ENCODE measurements around the gene SERPINB3.
"Not testable (repeated sequence)": the region's sequence is repeated elsewhere in the genome, so short reads cannot be mapped to it uniquely, and the experiment has no call there.

Gene SERPINB3

GRCh38 chr18:63642668-63643356 lies 18.9 kb downstream of the SERPINB3 start:
- not testable (repeated sequence) for H4K91ac ChIP-seq (ENCODE audit: low read depth, low read length); H4K8ac ChIP-seq (ENCODE audit: low read depth, low read length); H3K9ac ChIP-seq (ENCODE audit: low read length); H2BK120ac ChIP-seq (ENCODE audit: insufficient read depth, low read length, poor library complexity); H3K4me3 ChIP-seq (ENCODE audit: low read depth, low read length); H3K4me1 ChIP-seq (ENCODE audit: control insufficient read depth in 1 of 2, insufficient read depth in 2 of 2, low read length in 2 of 2); H3K14ac ChIP-seq (ENCODE audit: low read length); H3K9me3 ChIP-seq (ENCODE audit: insufficient read depth, low read depth, low read length); H4K12ac ChIP-seq (ENCODE audit: low read depth, low read length); H3K79me1 ChIP-seq (ENCODE audit: low read length); H3K27ac ChIP-seq (ENCODE audit: low read depth, low read length); H3K79me2 ChIP-seq (ENCODE audit: control insufficient read depth, insufficient read depth, low read length, poor library complexity); H3K27me3 ChIP-seq (ENCODE audit: insufficient read depth, low read length); H3K4ac ChIP-seq (ENCODE audit: low read depth, low read length); H3K36me3 ChIP-seq (ENCODE audit: control insufficient read depth in 1 of 2, insufficient read depth in 2 of 2, low read length in 2 of 2); H2AK5ac ChIP-seq (ENCODE audit: low read length); H3K23ac ChIP-seq (ENCODE audit: low read length); H2BK5ac ChIP-seq (ENCODE audit: low read depth, low read length, poor library complexity); H3K18ac ChIP-seq (ENCODE audit: low read length); H3K4me2 ChIP-seq (ENCODE audit: low read length); H2BK12ac ChIP-seq (ENCODE audit: low read length); H2AFZ ChIP-seq (ENCODE audit: insufficient read depth, low read length, poor library complexity); DNase-seq
- WGBS (ENCODE audit: extremely low coverage, insufficient coverage, insufficient read length) = no CpG with 5 or more reads among the region's 4 CpGs

GRCh38 chr18:63641157-63641680 lies 20.5 kb downstream of the SERPINB3 start:
- no CpG with 5 or more reads among the region's 4 CpGs for WGBS (ENCODE audit: extremely low coverage, insufficient coverage, insufficient read length)
- not testable (repeated sequence) for H3K18ac ChIP-seq (ENCODE audit: low read length); H3K79me2 ChIP-seq (ENCODE audit: control insufficient read depth, insufficient read depth, low read length, poor library complexity); H4K8ac ChIP-seq (ENCODE audit: low read depth, low read length); H3K27me3 ChIP-seq (ENCODE audit: insufficient read depth, low read length); H3K4me3 ChIP-seq (ENCODE audit: low read depth, low read length); H2AK5ac ChIP-seq (ENCODE audit: low read length); H3K36me3 ChIP-seq (ENCODE audit: control insufficient read depth in 1 of 2, insufficient read depth in 2 of 2, low read length in 2 of 2); H4K12ac ChIP-seq (ENCODE audit: low read depth, low read length); DNase-seq; H3K27ac ChIP-seq (ENCODE audit: low read depth, low read length); H3K4ac ChIP-seq (ENCODE audit: low read depth, low read length); H3K14ac ChIP-seq (ENCODE audit: low read length); H2BK120ac ChIP-seq (ENCODE audit: insufficient read depth, low read length, poor library complexity); H3K9me3 ChIP-seq (ENCODE audit: insufficient read depth, low read depth, low read length); H3K9ac ChIP-seq (ENCODE audit: low read length); H3K4me1 ChIP-seq (ENCODE audit: control insufficient read depth in 1 of 2, insufficient read depth in 2 of 2, low read length in 2 of 2); H2BK5ac ChIP-seq (ENCODE audit: low read depth, low read length, poor library complexity); H2AFZ ChIP-seq (ENCODE audit: insufficient read depth, low read length, poor library complexity); H3K79me1 ChIP-seq (ENCODE audit: low read length); H2BK12ac ChIP-seq (ENCODE audit: low read length); H4K91ac ChIP-seq (ENCODE audit: low read depth, low read length); H3K4me2 ChIP-seq (ENCODE audit: low read length); H3K23ac ChIP-seq (ENCODE audit: low read length)

- no CpG with 5 or more reads among the region's 6 CpGs for WGBS (ENCODE audit: extremely low coverage, insufficient coverage, insufficient read length)
Measured at GRCh38 chr18:63637703-63638102, 24.0 kb downstream of the SERPINB3 start.

GRCh38 chr18:63627819-63628218 lies 33.9 kb downstream of the SERPINB3 start:
- no peak overlapping the region for H3K4me3 ChIP-seq (ENCODE audit: low read depth, low read length)
- H3K79me2 ChIP-seq (ENCODE audit: control insufficient read depth, insufficient read depth, low read length, poor library complexity) = no peaks in the 10 kb centered on the region
- H2BK12ac ChIP-seq (ENCODE audit: low read length) = no peak overlapping the region
- no peak overlapping the region for H3K9ac ChIP-seq (ENCODE audit: low read length)
- no peak overlapping the region for H3K18ac ChIP-seq (ENCODE audit: low read length)
- H3K4ac ChIP-seq (ENCODE audit: low read depth, low read length) = no peak overlapping the region
- H2AFZ ChIP-seq (ENCODE audit: insufficient read depth, low read length, poor library complexity) = no peak overlapping the region
- H2AK5ac ChIP-seq (ENCODE audit: low read length) = no peak overlapping the region
- no peak overlapping the region for H2BK5ac ChIP-seq (ENCODE audit: low read depth, low read length, poor library complexity)
- no peak overlapping the region for H4K12ac ChIP-seq (ENCODE audit: low read depth, low read length)
- H3K27ac ChIP-seq (ENCODE audit: low read depth, low read length) = no peak overlapping the region
- H3K27me3 ChIP-seq (ENCODE audit: insufficient read depth, low read length) = no peaks in the 10 kb centered on the region
- no peak overlapping the region for H3K14ac ChIP-seq (ENCODE audit: low read length)
- no peak overlapping the region for H4K91ac ChIP-seq (ENCODE audit: low read depth, low read length)
- no peaks in the 10 kb centered on the region for H3K36me3 ChIP-seq (ENCODE audit: control insufficient read depth in 1 of 2, insufficient read depth in 2 of 2, low read length in 2 of 2)
- DNase-seq = no peak
- H4K8ac ChIP-seq (ENCODE audit: low read depth, low read length) = no peak overlapping the region
- no peak overlapping the region for H2BK120ac ChIP-seq (ENCODE audit: insufficient read depth, low read length, poor library complexity)
- no peak overlapping the region for H3K23ac ChIP-seq (ENCODE audit: low read length)
- peaks cover 12% of the 10 kb centered on the region for H3K9me3 ChIP-seq (ENCODE audit: insufficient read depth, low read depth, low read length)
- H3K4me2 ChIP-seq (ENCODE audit: low read length) = no peak overlapping the region
- no peaks in the 10 kb centered on the region for H3K79me1 ChIP-seq (ENCODE audit: low read length)
- no peaks in the 10 kb centered on the region for H3K4me1 ChIP-seq (ENCODE audit: control insufficient read depth in 1 of 2, insufficient read depth in 2 of 2, low read length in 2 of 2)

More at GRCh38 chr18:63637703-63638102, 24.0 kb downstream of the SERPINB3 start:
- H3K14ac ChIP-seq (ENCODE audit: low read length) = no peak overlapping the region
- H3K23ac ChIP-seq (ENCODE audit: low read length) = no peak overlapping the region
- no peak overlapping the region for H2AFZ ChIP-seq (ENCODE audit: insufficient read depth, low read length, poor library complexity)
- H4K12ac ChIP-seq (ENCODE audit: low read depth, low read length) = no peak overlapping the region
- H3K79me1 ChIP-seq (ENCODE audit: low read length) = no peaks in the 10 kb centered on the region
- H3K79me2 ChIP-seq (ENCODE audit: control insufficient read depth, insufficient read depth, low read length, poor library complexity) = no peaks in the 10 kb centered on the region
- no peaks in the 10 kb centered on the region for H3K27me3 ChIP-seq (ENCODE audit: insufficient read depth, low read length)
- H4K91ac ChIP-seq (ENCODE audit: low read depth, low read length) = no peak overlapping the region
- no peaks in the 10 kb centered on the region for H3K36me3 ChIP-seq (ENCODE audit: control insufficient read depth in 1 of 2, insufficient read depth in 2 of 2, low read length in 2 of 2)
- H2AK5ac ChIP-seq (ENCODE audit: low read length) = no peak overlapping the region
- H2BK12ac ChIP-seq (ENCODE audit: low read length) = no peak overlapping the region
- H3K4ac ChIP-seq (ENCODE audit: low read depth, low read length) = no peak overlapping the region
- no peak overlapping the region for H3K4me2 ChIP-seq (ENCODE audit: low read length)
- no peak overlapping the region for H2BK120ac ChIP-seq (ENCODE audit: insufficient read depth, low read length, poor library complexity)
- no peak overlapping the region for H3K9ac ChIP-seq (ENCODE audit: low read length)
- H3K4me1 ChIP-seq (ENCODE audit: control insufficient read depth in 1 of 2, insufficient read depth in 2 of 2, low read length in 2 of 2) = no peaks in the 10 kb centered on the region
- no peak for DNase-seq
- no peak overlapping the region for H2BK5ac ChIP-seq (ENCODE audit: low read depth, low read length, poor library complexity)
- no peaks in the 10 kb centered on the region for H3K9me3 ChIP-seq (ENCODE audit: insufficient read depth, low read depth, low read length)
- no peak overlapping the region for H4K8ac ChIP-seq (ENCODE audit: low read depth, low read length)
- no peak overlapping the region for H3K4me3 ChIP-seq (ENCODE audit: low read depth, low read length)
- no peak overlapping the region for H3K18ac ChIP-seq (ENCODE audit: low read length)
- no peak overlapping the region for H3K27ac ChIP-seq (ENCODE audit: low read depth, low read length)
